Breast epithelium (tissue), 4 donors: ENCODE measurements around the gene SNX9. TPM values are rescaled to one million over a fixed set of nuclear protein-coding genes. Genes with fewer than 3 reads are reported as not detected.

Experiments used
- DNase-seq, 2 donors: peaks; one replicate each; pipeline ENCODE4 v3.0.0-alpha.2; 2019; ENCODE audit warnings: low spot score in 2 of 2
- H3K27ac ChIP-seq, 2 donors: fragments of 200-600 bp; sonication (generic) in 1 of 2; one replicate each; pipeline ENCODE4 v1.5.1; 2016 to 2019; ENCODE audit warnings: mild to moderate bottlenecking in 1 of 2
- H3K27me3 ChIP-seq, 2 donors: fragments of 200-600 bp; sonication (generic) in 1 of 2; one replicate each; pipeline versions ENCODE4 v1.5.1 to v1.6.0; 2017 to 2019; ENCODE audit warnings: control low read depth in 1 of 2, mild to moderate bottlenecking in 1 of 2
- H3K36me3 ChIP-seq: fragments of 200-600 bp; one replicate; pipeline ENCODE4 v1.5.1; 2019
- H3K4me1 ChIP-seq, 2 donors: fragments of 200-600 bp; sonication (generic); one replicate each; pipeline ENCODE4 v1.5.1; 2016 to 2019; ENCODE audit warnings: control low read depth in 1 of 2
- H3K4me3 ChIP-seq, 3 donors: fragments of 200-600 bp; sonication (generic); 1 replicate in 2 of 3; 2 replicates in 1 of 3; pipeline ENCODE4 v1.5.1; 2016 to 2019; ENCODE audit warnings: mild to moderate bottlenecking in 3 of 3, moderate library complexity in 2 of 3
- H3K9me3 ChIP-seq, 2 donors: fragments of 200-600 bp; sonication (generic) in 1 of 2; one replicate each; pipeline ENCODE4 v1.5.1; 2016 to 2019; ENCODE audit warnings: control low read depth in 1 of 2
- CTCF ChIP-seq, 3 donors: fragments of 450-650 bp; IDR thresholded peaks; one replicate each; pipeline ENCODE4 v1.5.1; 2016 to 2017; ENCODE audit warnings: antibody characterized with exemption in 3 of 3, mild to moderate bottlenecking in 3 of 3, moderate library complexity in 3 of 3
- POLR2A ChIP-seq: fragments of 450-650 bp; IDR thresholded peaks from one replicate; pipeline ENCODE4 v1.6.1; 2016; ENCODE audit warnings: antibody characterized with exemption, mild to moderate bottlenecking, moderate library complexity
- POLR2AphosphoS5 ChIP-seq, 3 donors: sonication (generic); formaldehyde crosslinking; IDR thresholded peaks; one replicate each; pipeline ENCODE4 v1.6.1; 2017; ENCODE audit warnings: antibody characterized with exemption in 3 of 3
- intact Hi-C: fragments of 100-400 bp; cut with DNase I; formaldehyde crosslinking; loops from one replicate; pipeline ENCODE4 v1.15.1; 2023; ENCODE audit warnings: low total_unique reads
- total RNA-seq, 3 donors: library from RNA; depleted of rRNA; stranded (reverse); fragments of >200 nt; gene quantifications; one replicate each; pipeline ENCODE4 v1.1.0, GENCODE V29; 2016

Gene SNX9
- total RNA-seq, 3 donors from 2014 or later, result 61.6 to 83.2 (median 75.7) TPM

GRCh38 chr6:157804448-157805327, 18.4 kb upstream of the SNX9 start:
- intact Hi-C loops, result no loop called here
- no peak overlapping the region for H3K27ac ChIP-seq
- no peak for DNase-seq
- no peaks in the 10 kb centered on the region for H3K36me3 ChIP-seq
- H3K27me3 ChIP-seq, result no peaks in the 10 kb centered on the region
- H3K4me3 ChIP-seq, result no peak overlapping the region
- no peak for TF ChIP-seq POLR2A
- no peak for TF ChIP-seq POLR2AphosphoS5 (IDR thresholded peaks at IDR 0.05)
- TF ChIP-seq CTCF (IDR thresholded peaks at IDR 0.05), result no peak
- H3K4me1 ChIP-seq, result no peaks in the 10 kb centered on the region
- H3K9me3 ChIP-seq, result no peaks in the 10 kb centered on the region

GRCh38 chr6:157806131-157806855, 16.8 kb upstream of the SNX9 start:
- Histone ChIP-seq H3K36me3 (no peaks in the 10 kb centered on the region), H3K27ac (no peak overlapping the region), H3K4me3 (no peak overlapping the region), H3K4me1 (no peaks in the 10 kb centered on the region), H3K9me3 (no peaks in the 10 kb centered on the region), H3K27me3 (no peaks in the 10 kb centered on the region)
- TF ChIP-seq POLR2AphosphoS5 (IDR thresholded peaks at IDR 0.05) (no peak), CTCF (IDR thresholded peaks at IDR 0.05) (no peak), POLR2A (no peak)
- no peak for DNase-seq
- intact Hi-C loops, result no loop called here

GRCh38 chr6:157806856-157807215, 16.2 kb upstream of the SNX9 start:
- Histone ChIP-seq H3K27me3 (no peaks in the 10 kb centered on the region), H3K36me3 (no peaks in the 10 kb centered on the region), H3K27ac (no peak overlapping the region), H3K4me1 (no peaks in the 10 kb centered on the region), H3K4me3 (no peak overlapping the region), H3K9me3 (no peaks in the 10 kb centered on the region)
- DNase-seq, result no peak
- TF ChIP-seq POLR2AphosphoS5 (IDR thresholded peaks at IDR 0.05) (no peak), CTCF (IDR thresholded peaks at IDR 0.05) (no peak), POLR2A (no peak)
- intact Hi-C loops, result no loop called here

- intact Hi-C loops, result no loop called here
- Histone ChIP-seq H3K27me3 (no peaks in the 10 kb centered on the region), H3K4me1 (peaks cover 0 to 4% of the 10 kb centered on the region in 2 donors), H3K4me3 (no peak overlapping the region), H3K9me3 (no peaks in the 10 kb centered on the region), H3K27ac (no peak overlapping the region), H3K36me3 (no peaks in the 10 kb centered on the region)
- TF ChIP-seq CTCF (IDR thresholded peaks at IDR 0.05), result no peak
- no peak for TF ChIP-seq POLR2A
- no peak for TF ChIP-seq POLR2AphosphoS5 (IDR thresholded peaks at IDR 0.05)
- no peak for DNase-seq
Measured at GRCh38 chr6:157808405-157808950, 14.6 kb upstream of the SNX9 start.

- TF ChIP-seq POLR2A (no peak), POLR2AphosphoS5 (IDR thresholded peaks at IDR 0.05) (no peak), CTCF (IDR thresholded peaks at IDR 0.05) (no peak)
- intact Hi-C loops, result no loop called here
- no peak for DNase-seq
Measured at GRCh38 chr6:157809613-157810012, 13.4 kb upstream of the SNX9 start.

More at GRCh38 chr6:157809613-157810012, 13.4 kb upstream of the SNX9 start:
- Histone ChIP-seq H3K4me1 (peaks cover 0 to 9% of the 10 kb centered on the region in 2 donors), H3K27me3 (no peaks in the 10 kb centered on the region), H3K4me3 (no peak overlapping the region), H3K27ac (no peak overlapping the region), H3K36me3 (no peaks in the 10 kb centered on the region), H3K9me3 (no peaks in the 10 kb centered on the region)
